Activated T-helper 1 cell treated with Interleukin-2 at 50 U/mL for 16 hours (primary cell): ENCODE data around the gene CD99L2.
"Not testable (repeated sequence)": the region's sequence is repeated elsewhere in the genome, so short reads cannot be mapped to it uniquely, and the experiment has no call there.

Experiments used
- DNase-seq: peaks from one replicate; pipeline ENCODE4 v3.0.0-alpha.2; 2020; ENCODE audit warnings: low read depth

Gene CD99L2

DNA sequence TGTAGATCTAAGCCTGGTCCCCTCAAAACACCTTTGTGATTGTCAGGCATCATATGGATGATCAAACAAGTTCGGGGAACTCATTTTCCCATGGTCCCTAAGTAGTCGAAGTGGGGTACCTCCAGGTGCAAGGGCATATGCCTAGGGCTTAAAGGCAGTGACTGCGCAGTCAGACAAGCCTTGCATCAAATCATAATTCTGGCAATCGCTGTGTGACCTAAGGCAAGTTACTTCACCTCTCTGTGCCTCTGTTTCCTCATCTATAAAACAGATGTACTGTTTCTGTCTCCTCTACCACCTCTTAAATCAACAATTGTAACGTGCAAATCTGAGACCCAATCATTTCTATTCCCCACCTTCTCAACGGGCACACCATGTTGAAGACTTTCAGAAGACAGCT, 1.8 kb downstream of the CD99L2 start:
- DNase-seq, result no peak

- DNase-seq, result no peak
Observed at GRCh38 chrX:150893936-150894335, 4.5 kb downstream of the CD99L2 start.

GRCh38 chrX:150889131-150889530, 9.3 kb downstream of the CD99L2 start:
- DNase-seq, result no peak

DNA sequence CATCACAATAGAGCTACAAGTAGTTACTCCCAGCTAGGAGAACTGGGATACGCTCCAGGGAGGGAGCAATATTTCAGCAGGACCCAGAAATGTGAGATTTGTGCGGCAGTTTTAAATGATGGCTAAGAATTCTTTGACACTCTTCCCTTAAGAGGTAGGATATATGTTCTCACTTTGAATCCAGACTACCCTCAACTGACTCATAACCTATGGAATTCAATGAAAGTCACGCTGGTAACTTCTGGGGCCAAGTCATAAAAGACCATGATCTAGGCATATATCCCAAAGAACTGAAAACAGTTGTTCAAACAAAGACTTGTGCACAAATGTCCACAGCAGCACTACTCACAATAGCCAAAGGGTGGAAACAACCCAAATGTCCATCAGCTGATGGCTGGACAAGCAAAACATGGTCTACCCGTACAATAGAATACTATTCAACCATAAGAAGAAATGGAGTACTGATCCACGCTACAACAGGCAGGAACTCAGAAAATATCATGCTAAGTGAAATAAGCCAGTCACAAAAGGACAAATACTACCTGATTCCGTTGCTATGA, 10.5 kb downstream of the CD99L2 start:
- no peak for DNase-seq

DNA sequence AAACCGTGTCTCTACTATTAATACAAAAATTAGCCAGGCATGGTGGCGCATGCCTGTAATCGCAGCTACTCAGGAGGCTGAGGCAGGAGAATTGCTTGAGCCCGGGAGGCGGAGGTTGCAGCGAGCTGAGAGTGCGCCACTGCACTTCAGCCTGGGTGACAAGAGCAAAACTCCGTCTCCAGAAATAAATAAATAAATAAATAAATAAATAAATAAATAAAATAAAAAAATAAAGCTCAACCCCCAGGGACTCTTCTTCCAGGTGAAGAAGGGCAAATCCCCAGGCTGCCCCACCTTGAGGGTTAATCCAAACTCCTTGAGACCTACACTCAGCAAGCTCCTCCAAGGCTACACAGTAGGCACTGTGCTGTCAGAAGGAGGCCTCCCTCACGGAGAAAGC, 11.2 kb downstream of the CD99L2 start:
- DNase-seq, result not testable (repeated sequence)

GRCh38 chrX:150886381-150886780, 12.1 kb downstream of the CD99L2 start:
- DNase-seq, result no peak

DNA sequence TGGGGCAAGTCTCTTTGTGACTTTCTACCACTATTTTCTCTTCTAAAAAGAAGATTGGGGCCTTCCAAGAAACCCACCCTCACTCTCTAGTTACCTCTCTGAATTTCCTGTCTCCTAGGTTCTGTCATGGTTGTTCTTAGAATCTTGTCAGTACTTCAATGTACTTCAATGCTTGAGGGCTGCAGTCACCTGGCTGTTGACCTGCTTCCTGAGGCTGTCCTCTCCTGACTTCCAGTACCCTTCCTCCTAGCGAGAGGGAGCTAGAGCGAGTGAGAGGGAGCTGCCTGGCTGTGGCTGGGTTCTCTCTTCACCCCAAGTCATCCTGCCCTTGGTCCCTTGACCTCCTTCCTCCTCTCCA, 17.7 kb downstream of the CD99L2 start:
- DNase-seq, result no peak

DNA sequence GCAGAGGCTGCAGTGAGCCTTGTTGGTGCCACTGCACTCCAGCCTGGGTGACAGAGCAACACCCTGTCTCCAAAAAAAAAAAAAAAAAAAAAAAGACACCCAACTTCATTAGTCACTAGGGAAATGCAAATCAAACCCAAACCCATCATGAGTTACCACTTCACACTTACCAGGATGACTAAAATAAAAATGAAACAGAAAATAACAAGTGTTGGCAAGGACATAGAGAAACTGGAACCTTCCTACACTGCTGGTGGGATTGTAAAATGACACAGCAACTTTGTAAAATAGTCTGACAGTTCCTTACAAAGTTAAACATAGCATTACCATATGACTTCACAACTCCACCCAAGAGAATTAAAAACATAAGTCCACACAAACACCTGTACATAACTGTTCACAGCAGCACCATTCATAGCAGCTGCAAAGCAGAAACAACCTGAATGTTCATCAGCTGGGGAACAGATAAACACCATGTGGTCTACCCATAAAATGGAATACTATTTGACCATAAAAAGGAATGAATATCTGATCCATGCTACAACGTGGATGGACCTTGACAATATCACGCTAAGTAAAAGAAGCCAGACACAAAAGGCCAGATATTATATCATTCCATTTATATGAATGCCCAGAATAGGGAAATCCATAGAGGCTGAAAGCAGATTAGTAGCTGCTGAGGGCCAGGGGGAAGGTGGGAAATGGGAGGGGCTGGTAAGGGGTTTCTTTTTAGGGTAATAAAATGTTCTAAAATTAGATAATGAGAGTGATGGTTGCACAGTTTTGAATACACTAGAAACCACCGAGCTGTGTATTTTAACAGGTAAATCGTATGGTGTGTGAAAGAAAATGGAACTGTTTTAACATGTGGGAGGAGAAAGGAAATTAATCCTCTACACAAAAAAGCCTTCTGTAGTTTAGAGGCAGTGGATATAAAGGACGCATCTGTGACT, 18.3 kb downstream of the CD99L2 start:
- no peak for DNase-seq

DNA sequence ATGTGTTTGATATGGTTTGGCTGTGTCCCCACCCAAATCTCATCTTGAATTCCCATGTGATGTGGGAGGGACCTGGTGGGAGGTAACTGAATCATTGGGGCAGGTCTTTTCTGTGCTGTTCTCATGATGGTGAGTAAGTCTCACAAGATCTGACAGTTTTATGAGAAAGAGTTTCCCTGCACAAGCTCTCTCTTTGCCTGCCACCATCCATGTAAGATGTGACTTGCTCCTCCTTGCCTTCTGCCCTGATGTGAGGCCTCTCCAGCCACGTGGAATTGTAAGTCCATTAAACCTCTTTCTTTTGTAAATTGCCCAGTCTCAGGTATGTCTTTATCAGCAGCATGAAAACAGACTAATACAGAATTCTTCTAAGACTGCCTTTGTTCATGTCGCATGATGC, 22.8 kb downstream of the CD99L2 start:
- DNase-seq, result not testable (repeated sequence)

- DNase-seq, result no peak
Observed at GRCh38 chrX:150874448-150874847, 24.0 kb downstream of the CD99L2 start.

- no peak for DNase-seq
Observed at GRCh38 chrX:150873616-150874015, 24.9 kb downstream of the CD99L2 start.

DNA sequence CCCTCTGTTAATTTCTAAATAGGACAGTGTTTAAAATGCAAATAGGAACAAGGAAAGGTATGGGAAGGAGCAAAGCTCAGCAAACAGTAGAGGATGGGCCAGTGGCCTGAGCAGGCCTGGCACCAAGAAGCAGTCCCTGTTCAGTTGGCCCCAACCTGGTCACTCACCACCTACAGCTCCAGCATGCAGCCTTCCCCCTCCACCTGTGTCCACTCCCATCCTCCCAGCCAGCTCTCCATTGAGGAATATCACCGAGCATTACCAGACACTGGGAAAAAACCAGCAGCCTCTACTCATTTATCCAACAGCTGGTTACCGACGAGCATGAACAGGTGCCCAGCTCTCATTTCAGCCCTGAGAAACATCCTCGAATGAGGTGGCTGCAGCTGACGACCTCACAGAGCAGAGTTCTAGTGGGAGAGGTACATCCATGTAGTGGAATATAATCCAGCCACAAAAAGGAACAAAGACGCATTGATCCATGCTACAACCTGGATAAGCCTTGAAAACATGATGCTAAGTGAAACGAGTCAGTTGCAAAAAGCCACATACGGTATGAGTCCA, 25.6 kb downstream of the CD99L2 start:
- no peak for DNase-seq

DNA sequence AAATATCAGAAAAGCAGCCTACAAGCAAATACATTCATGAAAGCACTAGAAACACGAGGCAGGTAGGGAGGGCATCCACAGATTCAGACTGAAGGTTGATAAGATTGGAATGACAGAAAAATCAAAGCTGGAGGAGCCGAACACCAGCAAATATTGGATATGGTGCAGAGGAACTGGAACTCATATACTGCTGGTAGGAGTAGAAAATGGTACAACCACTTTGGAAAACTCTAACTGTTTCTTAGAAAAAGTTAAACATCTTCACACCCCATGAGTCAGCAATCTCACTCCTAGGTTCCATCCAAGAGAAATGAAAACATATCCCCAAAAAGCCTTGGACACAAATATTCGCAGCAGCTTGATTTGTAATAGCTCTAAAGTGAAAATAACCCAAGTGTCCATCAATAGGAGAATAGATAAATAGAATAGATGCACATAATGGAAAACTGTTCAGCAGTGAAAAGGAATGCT, 27.1 kb downstream of the CD99L2 start:
- no peak for DNase-seq

GRCh38 chrX:150870487-150871340, 27.8 kb downstream of the CD99L2 start:
- DNase-seq, result no peak

- DNase-seq, result no peak
Observed at GRCh38 chrX:150870029-150870428, 28.4 kb downstream of the CD99L2 start.

DNA sequence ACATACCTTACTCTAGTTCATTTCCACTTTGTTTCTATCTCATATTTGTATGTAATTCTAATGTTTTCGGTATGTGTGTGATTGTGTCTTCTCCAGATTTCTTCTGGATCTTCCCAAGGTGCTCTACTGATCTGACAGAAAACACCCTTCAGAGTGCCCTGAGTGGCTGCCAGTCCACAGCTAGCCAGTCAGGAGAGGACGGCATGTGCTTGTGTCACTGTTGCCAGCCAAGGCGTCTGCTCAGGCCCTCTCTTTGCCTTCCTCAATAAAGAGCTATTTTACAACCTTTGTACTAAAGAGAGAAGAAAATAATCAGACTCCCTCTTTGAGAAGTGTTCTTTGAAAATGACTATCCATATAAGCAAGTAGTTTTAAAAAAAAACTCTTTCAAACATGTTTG, 29.0 kb downstream of the CD99L2 start:
- no peak for DNase-seq

DNA sequence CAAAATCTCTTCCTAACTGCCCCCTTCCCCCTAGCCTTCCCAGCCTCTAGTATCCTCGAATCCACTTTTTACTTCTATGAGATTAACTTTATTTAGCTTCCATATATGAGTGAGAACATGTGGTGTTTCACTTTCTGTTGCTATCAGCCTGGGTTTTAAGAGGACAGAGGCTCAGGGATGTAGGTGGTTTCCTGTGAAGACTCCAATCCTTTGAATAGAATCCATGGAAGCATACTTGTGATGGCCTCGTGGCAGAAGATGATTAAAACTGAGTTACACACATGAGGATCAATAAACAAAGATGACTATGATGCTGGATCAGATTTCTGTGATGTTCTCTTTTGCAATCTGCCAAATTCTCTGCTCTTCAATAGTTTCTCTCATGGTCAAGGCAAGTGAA, 29.8 kb downstream of the CD99L2 start:
- DNase-seq, result no peak

- no peak for DNase-seq
Observed at GRCh38 chrX:150864127-150864526, 34.3 kb downstream of the CD99L2 start.

DNA sequence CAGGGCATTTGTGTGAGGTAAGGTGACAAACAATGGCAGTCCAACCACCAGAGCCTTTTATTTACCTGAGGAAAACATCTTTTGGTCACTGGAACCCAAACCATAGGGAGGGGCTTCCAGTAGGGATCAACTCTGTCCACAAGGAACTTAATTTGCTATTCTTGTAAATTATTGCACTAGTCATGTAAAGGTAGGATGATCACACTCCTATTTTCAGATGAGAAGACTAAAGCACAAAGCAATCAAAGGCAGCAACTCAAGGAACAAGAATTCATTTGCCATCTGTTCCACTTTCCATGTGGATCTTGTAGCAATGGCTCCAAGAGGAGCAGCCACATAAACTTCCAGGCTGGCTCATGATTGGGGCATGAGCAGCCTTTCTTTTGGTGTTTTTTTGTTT, 35.3 kb downstream of the CD99L2 start:
- DNase-seq, result no peak

GRCh38 chrX:150857453-150857852, 41.0 kb downstream of the CD99L2 start:
- DNase-seq, result no peak

DNA sequence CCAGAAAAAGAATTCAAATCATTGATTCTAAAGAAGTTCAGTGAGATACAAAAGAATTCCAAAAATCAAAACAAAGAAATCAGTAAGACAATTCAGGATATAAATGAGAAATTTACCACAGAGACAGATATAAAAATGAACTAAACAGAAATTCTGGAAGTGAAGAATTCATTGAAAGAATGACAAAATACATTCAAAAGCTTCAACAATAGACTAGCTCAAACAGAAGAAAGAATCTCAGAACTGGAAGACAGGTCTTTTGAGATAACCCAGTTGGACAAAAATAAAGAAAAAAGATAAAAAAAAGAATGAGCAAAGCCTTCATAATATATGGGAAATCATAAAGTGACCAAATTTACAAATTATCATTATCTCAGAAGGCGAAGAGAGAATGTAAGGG, 41.7 kb downstream of the CD99L2 start:
- no peak for DNase-seq

DNA sequence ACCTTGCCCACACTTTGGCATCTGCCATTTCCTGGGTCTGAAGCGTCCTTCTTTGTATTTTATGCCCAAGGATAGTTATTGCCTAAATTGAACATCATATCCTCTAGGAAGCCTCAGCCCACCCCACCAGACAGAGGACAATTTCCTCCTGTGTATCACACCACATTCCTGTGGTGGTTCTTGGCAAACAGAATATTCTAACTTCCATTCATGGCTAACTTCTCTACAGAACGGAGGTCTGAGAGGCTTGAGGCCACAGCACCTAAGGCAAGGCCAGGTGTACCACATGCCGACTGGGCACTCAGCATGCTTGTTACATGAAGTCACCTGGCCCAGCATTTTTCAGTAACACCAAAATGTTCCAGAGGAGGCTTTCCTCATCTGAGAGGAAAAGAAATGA, 42.4 kb downstream of the CD99L2 start:
- DNase-seq, result no peak
